Measurements from ENCODE around the gene CD6. TPM values are rescaled to one million over a fixed set of nuclear protein-coding genes. Genes with fewer than 3 reads are reported as not detected.
A peak's percentile ranks its signal among the peaks of the same experiment; 100 is the strongest.

Gene CD6
- total RNA-seq, 1 donor from 2014 or later, result 0.70 TPM

DNA sequence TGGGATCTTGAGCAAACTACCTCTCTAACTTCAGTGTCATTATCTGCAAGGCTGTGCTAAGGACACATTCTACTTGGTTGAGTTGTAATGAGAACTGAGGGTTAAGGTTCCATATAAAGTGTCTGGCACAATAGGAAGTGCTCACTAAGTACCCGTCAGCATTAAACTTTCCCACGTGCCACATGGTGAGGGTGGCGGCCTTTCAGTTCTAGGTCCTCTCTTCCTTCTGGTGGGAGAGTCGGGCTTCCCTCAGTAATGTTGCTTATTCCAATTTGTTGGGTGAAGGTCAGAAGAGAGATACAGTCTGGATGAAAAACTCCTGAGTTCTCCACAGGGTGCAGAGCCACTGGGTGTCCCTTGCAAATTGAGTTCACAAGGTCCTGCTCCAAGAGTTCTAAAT, 4.6 kb upstream of the CD6 start:
- Mint-ChIP-seq H3K4me1 (ENCODE audit: unreplicated experiment) (no peaks in the 10 kb centered on the region), H3K36me3 (no peaks in the 10 kb centered on the region), H3K27me3 (no peaks in the 10 kb centered on the region), H3K27ac (no peak overlapping the region), H3K9me3 (no peaks in the 10 kb centered on the region), H3K4me3 (no peak overlapping the region)
- DNase-seq (ENCODE audit: extremely low spot score, unreplicated experiment), result no peak
- TF ChIP-seq CTCF (conservative IDR thresholded peaks at IDR 0.05), result no peak

GRCh38 chr11:60968223-60968622, 3.3 kb upstream of the CD6 start:
- Mint-ChIP-seq H3K27me3 (no peaks in the 10 kb centered on the region), H3K4me1 (ENCODE audit: unreplicated experiment) (no peaks in the 10 kb centered on the region), H3K36me3 (no peaks in the 10 kb centered on the region), H3K4me3 (no peak overlapping the region), H3K9me3 (no peaks in the 10 kb centered on the region), H3K27ac (no peak overlapping the region)
- DNase-seq (ENCODE audit: extremely low spot score, unreplicated experiment), result no peak
- TF ChIP-seq CTCF (conservative IDR thresholded peaks at IDR 0.05), result no peak

DNA sequence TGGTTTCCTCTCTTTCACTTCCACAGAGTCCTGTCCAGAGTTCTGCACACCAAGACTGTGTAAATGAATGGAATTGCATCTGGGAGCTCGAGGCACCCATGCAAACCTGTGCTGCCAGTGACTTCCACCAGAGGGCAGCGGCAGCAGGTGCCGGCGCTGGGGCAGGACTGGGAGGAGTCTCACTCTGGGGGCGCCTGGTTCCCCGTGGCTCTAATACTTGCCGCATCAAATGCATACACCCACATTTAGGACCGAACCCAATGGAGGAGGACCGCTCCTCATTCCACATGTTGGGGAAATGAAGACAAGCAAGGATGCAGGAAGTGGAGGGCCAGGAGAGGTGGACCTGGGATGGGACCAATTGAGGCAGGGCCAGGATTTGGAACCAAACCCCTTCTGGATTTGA, 1.1 kb upstream of the CD6 start:
- DNase-seq (ENCODE audit: extremely low spot score, unreplicated experiment), result no peak
- Mint-ChIP-seq H3K27me3 (no peaks in the 10 kb centered on the region), H3K9me3 (no peaks in the 10 kb centered on the region), H3K4me1 (ENCODE audit: unreplicated experiment) (no peaks in the 10 kb centered on the region), H3K27ac (no peak overlapping the region), H3K4me3 (no peak overlapping the region), H3K36me3 (no peaks in the 10 kb centered on the region)
- peak; percentile 78 for TF ChIP-seq CTCF (conservative IDR thresholded peaks at IDR 0.05)

DNA sequence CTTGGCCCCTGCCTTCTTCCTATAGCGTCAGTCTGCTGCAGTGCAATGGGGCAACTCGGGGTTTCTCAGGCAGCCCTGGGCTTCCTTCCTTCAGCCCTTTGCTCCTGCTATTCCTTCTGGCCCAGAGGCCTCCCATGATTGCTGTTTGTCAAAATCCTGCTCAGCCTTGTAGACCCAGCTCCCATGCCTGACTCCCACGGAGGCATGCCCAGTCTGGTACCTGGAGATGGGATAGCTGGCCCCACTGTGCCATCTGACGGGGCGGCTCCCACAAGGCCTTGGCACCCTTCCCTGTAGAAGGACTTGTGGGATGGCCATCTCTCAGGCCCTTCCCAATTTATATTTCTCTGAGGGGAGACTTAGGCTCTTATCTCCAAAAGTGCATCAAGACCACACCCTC, 590 bp upstream of the CD6 start:
- Mint-ChIP-seq H3K27me3 (no peaks in the 10 kb centered on the region), H3K4me1 (ENCODE audit: unreplicated experiment) (no peaks in the 10 kb centered on the region), H3K27ac (no peak overlapping the region), H3K36me3 (no peaks in the 10 kb centered on the region), H3K4me3 (no peak overlapping the region), H3K9me3 (no peaks in the 10 kb centered on the region)
- DNase-seq (ENCODE audit: extremely low spot score, unreplicated experiment), result no peak
- TF ChIP-seq CTCF (conservative IDR thresholded peaks at IDR 0.05), result no peak

DNA sequence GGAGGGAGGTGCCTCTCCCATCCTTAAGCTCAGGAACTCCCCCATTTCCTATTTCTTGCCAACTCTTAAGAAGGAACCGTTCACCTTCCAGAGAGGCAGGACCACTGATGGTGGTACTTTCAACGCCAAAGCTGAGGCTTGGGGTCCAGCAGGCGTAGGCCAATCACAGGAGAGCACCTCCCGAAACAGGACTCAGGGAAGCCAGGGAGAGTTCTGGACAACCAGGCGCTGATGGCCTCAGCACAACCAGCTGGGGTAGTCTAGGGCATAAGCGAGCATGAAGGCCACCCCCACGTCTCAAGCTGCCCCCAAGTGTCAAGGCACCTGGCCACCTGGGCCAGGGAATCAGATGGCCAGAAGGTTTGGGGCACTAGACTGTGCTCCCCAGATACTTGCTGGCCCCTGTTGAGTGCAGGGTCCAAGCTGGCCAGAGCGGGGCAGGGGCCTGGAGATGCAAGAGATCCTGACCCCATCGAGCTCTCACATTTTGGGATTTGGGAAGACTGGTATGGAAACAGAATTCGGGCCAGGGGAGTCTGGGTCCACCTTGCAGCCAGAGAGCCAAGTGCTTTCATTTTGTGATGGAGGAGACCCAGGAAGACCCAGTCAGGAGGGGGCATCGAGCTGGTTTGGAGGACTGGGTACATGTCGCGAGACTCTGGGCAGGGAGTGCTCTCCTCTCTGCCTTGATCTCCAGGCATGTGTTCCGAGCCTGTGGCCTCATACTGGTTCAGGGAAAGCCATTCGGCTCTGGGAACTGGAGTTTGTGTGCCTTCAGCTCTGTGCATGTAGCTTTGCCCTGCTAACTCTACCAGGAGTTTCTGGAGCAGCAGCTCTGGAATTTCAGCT, 926 bp downstream of the CD6 start:
- no peaks in the 10 kb centered on the region for H3K27me3 Mint-ChIP-seq
- no peaks in the 10 kb centered on the region for H3K36me3 Mint-ChIP-seq
- H3K4me3 Mint-ChIP-seq, result no peak overlapping the region
- no peaks in the 10 kb centered on the region for H3K9me3 Mint-ChIP-seq
- H3K27ac Mint-ChIP-seq, result no peak overlapping the region
- no peak for DNase-seq (ENCODE audit: extremely low spot score, unreplicated experiment)
- H3K4me1 Mint-ChIP-seq (ENCODE audit: unreplicated experiment), result no peaks in the 10 kb centered on the region
- no peak for TF ChIP-seq CTCF (conservative IDR thresholded peaks at IDR 0.05)
